ENCODE data around the gene UBA5. TPM values are rescaled to one million over a fixed set of nuclear protein-coding genes. Genes with fewer than 3 reads are reported as not detected.
"Not testable (repeated sequence)": the region's sequence is repeated elsewhere in the genome, so short reads cannot be mapped to it uniquely, and the experiment has no call there.

Gene UBA5
- 10 to 100 TPM; 22.6 to 41.8 (median 27.2) TPM for total RNA-seq

GRCh38 chr3:132660052-132660810 is at the start of gene UBA5:
UBA5 (plus strand) TSS chr3:132660329; CDS start chr3:132660538, 209 bp downstream.
- no peak for DNase-seq (ENCODE audit: low spot score)
- TF ChIP-seq CTCF (IDR thresholded peaks at IDR 0.05), result no peak
- ATAC-seq (ENCODE audit: low FRiP score), result peak; percentile 77

GRCh38 chr3:132615301-132615700 is 44.8 kb upstream of the UBA5 start:
- not testable (repeated sequence) for DNase-seq (ENCODE audit: low spot score); ATAC-seq (ENCODE audit: low FRiP score)

DNA sequence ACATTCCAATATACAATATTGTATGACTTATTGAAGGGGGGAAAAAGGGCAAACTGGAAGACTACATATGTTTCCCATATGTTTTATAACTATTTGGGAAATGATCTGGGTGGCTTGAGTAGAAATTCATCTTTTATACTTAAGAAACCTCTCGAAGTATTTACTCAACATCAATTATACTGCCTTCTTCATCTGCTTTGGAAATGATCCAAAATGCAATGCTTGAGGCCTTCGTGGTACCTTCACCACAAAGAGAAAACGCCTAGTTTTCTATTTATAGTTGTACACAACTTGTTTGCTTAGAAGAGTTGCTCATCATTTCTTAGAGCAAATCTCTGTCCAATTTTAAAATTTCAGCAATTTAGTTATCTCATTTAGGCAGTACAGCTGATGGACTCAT is 44.2 kb upstream of the UBA5 start:
- TF ChIP-seq CTCF (IDR thresholded peaks at IDR 0.05), result no peak
- no peak for ATAC-seq (ENCODE audit: low FRiP score)
- DNase-seq (ENCODE audit: low spot score), result no peak

DNA sequence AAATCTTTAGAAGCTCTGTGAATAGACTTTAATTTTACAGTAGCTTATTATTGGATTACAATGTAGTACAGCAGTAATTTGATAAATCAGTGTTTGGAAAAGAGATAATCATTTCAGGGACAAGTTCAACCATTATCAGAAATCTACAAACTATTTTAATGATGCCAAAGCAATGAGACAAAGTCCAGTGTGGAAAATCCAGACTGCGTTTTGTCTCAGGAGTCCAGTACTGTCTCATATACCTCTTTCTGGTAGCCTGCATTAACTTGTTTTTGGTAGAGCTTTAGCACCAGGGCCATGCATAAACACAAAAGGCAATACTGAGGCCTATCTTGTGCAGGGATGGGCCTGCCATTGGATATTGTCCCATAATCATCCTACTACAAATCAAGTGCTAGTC is 43.3 kb upstream of the UBA5 start:
- no peak for TF ChIP-seq CTCF (IDR thresholded peaks at IDR 0.05)
- no peak for DNase-seq (ENCODE audit: low spot score)
- ATAC-seq (ENCODE audit: low FRiP score), result no peak

DNA sequence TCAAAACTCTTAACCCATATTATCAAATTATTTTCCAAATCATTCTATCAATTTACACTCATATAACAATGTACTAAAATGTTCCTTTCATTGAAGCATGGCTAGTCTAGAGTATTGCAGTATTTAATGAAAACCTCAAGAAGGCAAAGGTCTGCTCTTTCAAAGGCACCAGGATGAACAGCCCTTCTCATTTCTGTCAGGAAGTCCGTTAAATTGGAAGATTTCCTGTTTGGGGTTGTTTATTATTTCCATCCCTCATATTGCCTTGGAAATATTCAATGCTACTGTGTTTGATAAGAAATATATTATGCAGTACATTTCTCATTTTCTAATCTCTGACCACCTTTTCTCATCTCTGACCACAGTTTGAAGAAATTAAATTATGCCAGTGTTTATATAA is 38.0 kb upstream of the UBA5 start:
- DNase-seq (ENCODE audit: low spot score) (no peak), ATAC-seq (ENCODE audit: low FRiP score) (no peak)
- no peak for TF ChIP-seq CTCF (IDR thresholded peaks at IDR 0.05)

GRCh38 chr3:132622761-132623160 is 37.4 kb upstream of the UBA5 start:
- no peak for TF ChIP-seq CTCF (IDR thresholded peaks at IDR 0.05)
- ATAC-seq (ENCODE audit: low FRiP score), result no peak
- DNase-seq (ENCODE audit: low spot score), result no peak

GRCh38 chr3:132623646-132624045 is 36.5 kb upstream of the UBA5 start:
- TF ChIP-seq CTCF (IDR thresholded peaks at IDR 0.05), result no peak
- ATAC-seq (ENCODE audit: low FRiP score), result no peak
- no peak for DNase-seq (ENCODE audit: low spot score)

All from omental fat pad (tissue), 4 donors.